Stimulated activated CD8-positive, alpha-beta memory T cell treated with anti-CD3 and anti-CD28 coated beads, Interleukin-12 subunit alpha, Interleukin-12 subunit beta, amount 100 ng/mL, for 1 hour (primary cell): ENCODE results near the gene EML1.
A peak's percentile ranks its signal among the peaks of the same experiment; 100 is the strongest.

ENCODE experiments used
- DNase-seq: peaks from one replicate; pipeline ENCODE4 v3.0.0-alpha.2; 2020; ENCODE audit warnings: low read depth

Gene EML1

GRCh38 chr14:99872786-99873440 is 79.7 kb downstream of the EML1 start:
- no peak for DNase-seq

GRCh38 chr14:99873653-99874052 is 80.4 kb downstream of the EML1 start:
- no peak for DNase-seq

GRCh38 chr14:99874306-99874705 is 81.1 kb downstream of the EML1 start:
- DNase-seq = no peak

GRCh38 chr14:99875421-99875820 is 82.2 kb downstream of the EML1 start:
- no peak for DNase-seq

GRCh38 chr14:99875836-99876235 is 82.6 kb downstream of the EML1 start:
- DNase-seq = no peak

GRCh38 chr14:99876406-99876805 is 83.2 kb downstream of the EML1 start:
- DNase-seq = no peak

GRCh38 chr14:99878563-99878962 is 85.3 kb downstream of the EML1 start:
- no peak for DNase-seq

- no peak for DNase-seq
Measured at GRCh38 chr14:99879401-99880295, 86.4 kb downstream of the EML1 start.

GRCh38 chr14:99880651-99881420 is 87.6 kb downstream of the EML1 start:
- DNase-seq = no peak

GRCh38 chr14:99883866-99884650 is 90.8 kb downstream of the EML1 start:
- DNase-seq = no peak

GRCh38 chr14:99884834-99885648 is 91.8 kb downstream of the EML1 start:
- DNase-seq = peak; percentile 1

GRCh38 chr14:99885649-99885958 is 92.4 kb downstream of the EML1 start:
- DNase-seq = no peak

GRCh38 chr14:99887407-99887806 is 94.2 kb downstream of the EML1 start:
- DNase-seq = no peak

GRCh38 chr14:99888149-99888548 is 94.9 kb downstream of the EML1 start:
- no peak for DNase-seq

- DNase-seq = no peak
Measured at GRCh38 chr14:99889268-99889667, 96.1 kb downstream of the EML1 start.

- no peak for DNase-seq
Measured at GRCh38 chr14:99891266-99891665, 98.1 kb downstream of the EML1 start.

- no peak for DNase-seq
Measured at GRCh38 chr14:99891900-99892299, 98.7 kb downstream of the EML1 start.

- no peak for DNase-seq
Measured at GRCh38 chr14:99892406-99892805, 99.2 kb downstream of the EML1 start.

- no peak for DNase-seq
Measured at GRCh38 chr14:99896361-99896760, 103.1 kb downstream of the EML1 start.

- no peak for DNase-seq
Measured at GRCh38 chr14:99899578-99900178, 106.5 kb downstream of the EML1 start.

- no peak for DNase-seq
Measured at GRCh38 chr14:99902925-99903324, 109.7 kb downstream of the EML1 start.
